ENCODE results near the gene ZC3H12A. TPM values are rescaled to one million over a fixed set of nuclear protein-coding genes. Genes with fewer than 3 reads are reported as not detected.
A peak's percentile ranks its signal among the peaks of the same experiment; 100 is the strongest.

ZC3H12A gene
- total RNA-seq, 2 donors from 2014 or later, result 12.2 to 31.6 TPM

GRCh38 chr1:37484325-37485051 is 10.1 kb downstream of the ZC3H12A start:
- Histone ChIP-seq H3K9me3 (no peaks in the 10 kb centered on the region), H3K4me3 (no peak overlapping the region), H3K27me3 (no peaks in the 10 kb centered on the region), H3K27ac (peak overlapping the region; percentile 76 to 97 (median 78)), H3K36me3 (replicated peaks in 1 of 2; ENCODE audit: insufficient read depth in 1 of 2, low read depth in 2 of 2) (peaks cover 21 to 26% of the 10 kb centered on the region in 2 donors), H3K4me1 (peaks cover 72% of the 10 kb centered on the region)
- no peak for TF ChIP-seq POLR2A (IDR thresholded peaks at IDR 0.05)
- TF ChIP-seq, protein P1, sequence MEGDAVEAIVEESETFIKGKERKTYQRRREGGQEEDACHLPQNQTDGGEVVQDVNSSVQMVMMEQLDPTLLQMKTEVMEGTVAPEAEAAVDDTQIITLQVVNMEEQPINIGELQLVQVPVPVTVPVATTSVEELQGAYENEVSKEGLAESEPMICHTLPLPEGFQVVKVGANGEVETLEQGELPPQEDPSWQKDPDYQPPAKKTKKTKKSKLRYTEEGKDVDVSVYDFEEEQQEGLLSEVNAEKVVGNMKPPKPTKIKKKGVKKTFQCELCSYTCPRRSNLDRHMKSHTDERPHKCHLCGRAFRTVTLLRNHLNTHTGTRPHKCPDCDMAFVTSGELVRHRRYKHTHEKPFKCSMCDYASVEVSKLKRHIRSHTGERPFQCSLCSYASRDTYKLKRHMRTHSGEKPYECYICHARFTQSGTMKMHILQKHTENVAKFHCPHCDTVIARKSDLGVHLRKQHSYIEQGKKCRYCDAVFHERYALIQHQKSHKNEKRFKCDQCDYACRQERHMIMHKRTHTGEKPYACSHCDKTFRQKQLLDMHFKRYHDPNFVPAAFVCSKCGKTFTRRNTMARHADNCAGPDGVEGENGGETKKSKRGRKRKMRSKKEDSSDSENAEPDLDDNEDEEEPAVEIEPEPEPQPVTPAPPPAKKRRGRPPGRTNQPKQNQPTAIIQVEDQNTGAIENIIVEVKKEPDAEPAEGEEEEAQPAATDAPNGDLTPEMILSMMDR (IDR thresholded peaks at IDR 0.05), result no peak
- WGBS, 2 donors, result 20 to 33% methylated on average over 6 to 7 of the region's 7 CpGs
- ATAC-seq (peak; percentile 40), DNase-seq (peak; percentile 52 to 66 (median 62))
- intact Hi-C loops (cut with DNase I), result loop anchor here (5.0 kb wide), 1 partner anchor 32 kb away; no protein-coding TSS in a partner anchor

DNA sequence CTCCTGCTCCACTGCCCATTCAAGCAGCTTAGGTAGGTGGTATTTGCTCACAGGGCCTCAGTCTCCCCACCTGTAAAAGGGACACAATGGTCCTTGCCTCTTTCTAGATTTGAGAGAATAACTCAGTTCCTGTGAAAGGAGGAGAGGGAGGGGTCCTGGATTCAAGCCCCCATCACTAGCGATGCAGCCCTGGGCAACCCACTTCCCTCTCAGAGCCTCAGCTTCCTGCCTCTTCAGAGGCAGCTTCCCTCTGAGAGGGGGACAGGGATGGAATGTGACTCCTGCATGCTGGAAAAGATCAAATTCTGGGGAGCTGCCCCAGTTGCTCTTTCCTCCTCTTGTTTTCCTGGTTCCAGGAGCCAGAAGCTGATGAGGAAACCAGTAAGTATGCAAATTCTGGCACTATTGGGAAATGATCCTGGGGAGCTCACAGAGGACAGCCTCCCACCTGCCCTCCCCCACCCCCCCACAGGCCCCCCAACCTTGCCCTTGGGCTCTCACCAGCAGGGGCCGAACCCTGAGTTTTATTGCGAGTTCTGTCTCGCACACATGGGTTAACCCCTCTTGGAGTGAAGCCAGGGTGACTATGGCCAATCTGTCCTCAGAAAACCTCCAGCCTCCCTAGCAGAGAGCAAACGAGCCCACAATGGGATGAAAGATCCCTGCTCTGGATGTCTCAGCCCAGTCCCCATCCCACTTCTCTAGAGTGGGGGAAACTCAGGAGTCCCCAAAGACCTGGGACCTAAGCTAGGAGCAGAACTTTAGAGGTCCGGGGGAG is 11.7 kb downstream of the ZC3H12A start:
- Histone ChIP-seq H3K4me3 (no peak overlapping the region), H3K4me1 (peaks cover 57% of the 10 kb centered on the region), H3K9me3 (no peaks in the 10 kb centered on the region), H3K36me3 (replicated peaks in 1 of 2; ENCODE audit: insufficient read depth in 1 of 2, low read depth in 2 of 2) (peaks cover 18 to 20% of the 10 kb centered on the region in 2 donors), H3K27ac (peak overlapping the region; percentile 72 to 97 (median 77)), H3K27me3 (no peaks in the 10 kb centered on the region)
- peak in 1 of 4 donors; percentile 47 for DNase-seq
- ATAC-seq, result no peak
- TF ChIP-seq, protein P1 (IDR thresholded peaks at IDR 0.05), result no peak
- TF ChIP-seq POLR2A (IDR thresholded peaks at IDR 0.05), result no peak
- intact Hi-C loops (cut with DNase I), result loop anchor here (5.0 kb wide), 1 partner anchor 34 kb away; no protein-coding TSS in a partner anchor
- WGBS, 2 donors, result 45 to 70% methylated on average over 3 to 6 of the region's 6 CpGs

DNA sequence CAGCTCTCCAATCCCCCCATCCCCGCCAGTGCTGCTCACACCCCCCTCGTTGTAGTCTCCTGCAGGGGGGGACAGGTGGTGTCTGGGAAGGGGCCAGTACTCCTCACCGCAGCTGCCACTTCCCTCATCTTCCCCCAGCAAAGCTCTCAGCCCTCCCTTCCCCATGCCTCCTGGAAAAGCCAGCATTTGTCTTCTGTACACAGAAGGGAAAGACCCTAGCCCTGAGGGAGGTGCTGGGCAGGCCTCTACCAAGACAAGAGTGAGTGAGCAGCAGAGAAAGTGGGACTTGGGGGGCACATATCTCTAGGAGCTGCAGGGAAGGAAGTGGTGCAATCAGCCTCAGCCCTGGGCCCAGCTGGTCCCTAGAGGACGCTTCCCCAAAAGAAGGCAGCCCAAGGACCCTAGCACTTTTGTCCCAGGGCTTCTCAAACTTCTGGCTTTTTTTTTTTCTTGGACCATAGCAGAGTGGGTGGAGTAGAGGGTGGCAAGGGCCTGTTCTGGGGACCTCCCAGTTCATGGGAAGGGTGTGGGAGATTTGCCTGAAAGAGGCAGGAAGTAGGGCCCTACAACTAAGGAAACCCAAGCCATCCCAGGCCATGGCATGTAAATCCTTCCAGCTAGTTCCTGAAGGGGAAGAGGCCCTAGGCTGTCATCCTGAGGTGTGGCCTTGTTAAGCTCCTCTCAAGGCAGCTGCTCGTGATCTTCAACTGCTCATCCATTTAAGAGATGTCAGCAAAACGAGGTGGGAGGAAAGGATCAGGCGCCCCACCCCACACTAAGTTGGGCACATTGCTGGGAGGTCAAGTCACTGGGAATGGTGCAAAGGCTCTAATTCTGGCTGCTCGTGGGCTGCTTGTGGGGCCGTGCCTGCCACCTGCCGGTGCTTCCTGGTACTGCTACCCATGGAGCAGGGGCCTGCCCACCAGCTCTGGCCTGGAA is 12.6 kb downstream of the ZC3H12A start:
- H3K27ac ChIP-seq, result peak overlapping the region in 3 of 4 donors; percentile 57 to 97 (median 76)
- H3K4me3 ChIP-seq, result no peak overlapping the region
- H3K9me3 ChIP-seq, result no peaks in the 10 kb centered on the region
- DNase-seq (peak; percentile 74 to 84 (median 79)), ATAC-seq (peak; percentile 74)
- peaks cover 11 to 13% of the 10 kb centered on the region in 2 donors for H3K36me3 ChIP-seq (replicated peaks in 1 of 2; ENCODE audit: insufficient read depth in 1 of 2, low read depth in 2 of 2)
- intact Hi-C loops (cut with DNase I), result loop anchor here (5.0 kb wide), 1 partner anchor 35 kb away; no protein-coding TSS in a partner anchor
- no peaks in the 10 kb centered on the region for H3K27me3 ChIP-seq
- H3K4me1 ChIP-seq, result peaks cover 51% of the 10 kb centered on the region
- TF ChIP-seq, protein P1 (IDR thresholded peaks at IDR 0.05), result peak; percentile 89 to 97 (median 96)
- no peak for TF ChIP-seq POLR2A (IDR thresholded peaks at IDR 0.05)
- 21 to 26% methylated on average over 8 to 9 of the region's 10 CpGs for WGBS, 2 donors

DNA sequence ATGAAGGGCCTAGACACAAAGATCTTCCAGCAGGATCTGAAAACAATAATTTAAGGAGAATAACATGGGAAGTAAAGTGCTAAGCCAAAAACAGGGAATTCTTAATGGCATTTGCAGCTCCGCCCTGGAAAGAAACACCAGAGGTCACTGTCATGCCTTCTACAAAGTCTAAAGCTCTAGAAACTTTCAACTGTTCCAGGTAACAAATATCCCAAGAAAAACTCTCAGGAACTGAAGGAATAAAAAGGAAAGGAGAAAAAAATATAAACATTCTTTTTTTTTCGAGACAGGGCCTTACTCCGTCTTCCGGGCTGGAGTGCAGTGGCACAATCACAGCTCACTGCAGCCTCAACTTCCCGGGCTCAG is 13.2 kb downstream of the ZC3H12A start:
- Histone ChIP-seq H3K36me3 (replicated peaks in 1 of 2; ENCODE audit: insufficient read depth in 1 of 2, low read depth in 2 of 2) (peaks cover 6 to 11% of the 10 kb centered on the region in 2 donors), H3K27me3 (no peaks in the 10 kb centered on the region), H3K27ac (peak overlapping the region in 2 of 4 donors; percentile 57 to 97), H3K9me3 (no peaks in the 10 kb centered on the region), H3K4me1 (peaks cover 48% of the 10 kb centered on the region), H3K4me3 (no peak overlapping the region)
- no peak for DNase-seq
- no peak for ATAC-seq
- TF ChIP-seq, protein P1 (IDR thresholded peaks at IDR 0.05), result no peak
- TF ChIP-seq POLR2A (IDR thresholded peaks at IDR 0.05), result no peak
- 79 to 81% methylated on average over 5 of the region's 5 CpGs for WGBS, 2 donors
- intact Hi-C loops (cut with DNase I), result loop anchor here (5.0 kb wide), 1 partner anchor 35 kb away; no protein-coding TSS in a partner anchor
